A549 (cell line): Measurements from ENCODE around the gene ATP1A3. TPM values are rescaled to one million over a fixed set of nuclear protein-coding genes. Genes with fewer than 3 reads are reported as not detected.

Experiments used
- ATAC-seq, 2 experiments: fragments of 200-7000 bp in 1 of 2; fragments of >200 bp in 1 of 2; cut with Nextera tagmentation in 1 of 2; cut with Tn5 transposase in 1 of 2; 3 replicates each; pipeline versions ENCODE4 v1.8.0 to v1.9.1; 2018 to 2020; ENCODE audit warnings: mild to moderate bottlenecking in 1 of 2, moderate library complexity in 1 of 2
- CTCF ChIA-PET: fragments of 300-600 bp; sonication (Branson Sonifier 250); formaldehyde crosslinking; extraction: SDS; loops from one replicate; lab custom pipeline; 2021; ENCODE audit warnings: antibody characterized with exemption, inconsistent platforms; lab: Yijun Ruan, JAX
- POLR2A ChIA-PET: fragments of 350-600 bp; formaldehyde crosslinking; extraction: SDS; loops from one replicate; lab custom pipeline; 2021; ENCODE audit warnings: antibody characterized with exemption, inconsistent platforms; lab: Yijun Ruan, JAX
- DNase-seq, 2 experiments: peaks; one replicate each; pipeline versions ENCODE4 v3.0.0 to v3.0.0-alpha.2; 2011 to 2016; ENCODE audit warnings: low read depth in 1 of 2, low spot score in 1 of 2
- FAIRE-seq: peaks from 2 replicates; lab custom pipeline; 2011; peaks lifted over from hg19 to GRCh38; lab: Jason Lieb, UNC
- H3K27ac ChIP-seq, 2 experiments: fragments of >200 bp; sonication (Bioruptor Twin); formaldehyde crosslinking; 3 replicates each; pipeline ENCODE4 v1.5.1; 2016 to 2017
- H3K4me1 ChIP-seq: fragments of >200 bp; sonication (Bioruptor Twin); formaldehyde crosslinking; 3 replicates; pipeline ENCODE4 v1.6.1; 2016
- H3K4me2 ChIP-seq: fragments of >200 bp; sonication (Bioruptor Twin); formaldehyde crosslinking; 3 replicates; pipeline ENCODE4 v1.6.1; 2016
- H3K4me3 ChIP-seq: fragments of >200 bp; sonication (Bioruptor Twin); formaldehyde crosslinking; 3 replicates; pipeline ENCODE4 v1.5.1; 2016
- H3K9me3 ChIP-seq: fragments of >200 bp; sonication (Bioruptor Twin); formaldehyde crosslinking; 3 replicates; pipeline ENCODE4 v1.6.1; 2016
- ATOH8 ChIP-seq: fragments of 250-450 bp; sonication (Bioruptor Pico); IDR thresholded peaks from 2 replicates; pipeline ENCODE4 v1.5.0; 2020; ENCODE audit warnings: low read depth, mild to moderate bottlenecking, moderate library complexity
- CHD2 ChIP-seq: fragments of 150-350 bp; IDR thresholded peaks from 2 replicates; pipeline ENCODE4 v1.6.1; 2014; ENCODE audit warnings: low read length; ENCODE audit not compliant: partially characterized antibody
- E2F6 ChIP-seq: IDR thresholded peaks from 2 replicates; pipeline ENCODE4 v1.6.1; 2012; ENCODE audit warnings: low read depth, borderline replicate concordance
- EP300 ChIP-seq, 2 experiments: fragments of >200 bp; sonication (Bioruptor Twin); formaldehyde crosslinking; IDR thresholded peaks; 2 replicates in 1 of 2; 3 replicates in 1 of 2; pipeline ENCODE4 v1.6.1; 2016 to 2017
- FOSL2 ChIP-seq, 2 experiments: fragments of 450-650 bp in 1 of 2; fragments of >200 bp in 1 of 2; sonication (Bioruptor Twin) in 1 of 2; formaldehyde crosslinking; IDR thresholded peaks; 2 replicates each; pipeline versions ENCODE4 v1.5.0 to v1.6.1; 2016 to 2020; ENCODE audit warnings: mild to moderate bottlenecking in 1 of 2, moderate library complexity in 1 of 2
- GATA3 ChIP-seq: IDR thresholded peaks from 2 replicates; pipeline ENCODE4 v1.6.1; 2012; ENCODE audit warnings: borderline replicate concordance
- HDAC2 ChIP-seq: fragments of 200-600 bp; sonication (generic); IDR thresholded peaks from 2 replicates; pipeline ENCODE4 v1.6.1; 2016
- HMGXB4 ChIP-seq: fragments of 250-450 bp; sonication (Bioruptor Pico); IDR thresholded peaks from 2 replicates; pipeline ENCODE4 v1.5.0; 2021; ENCODE audit warnings: mild to moderate bottlenecking, moderate library complexity, borderline replicate concordance
- MYC ChIP-seq: IDR thresholded peaks from 2 replicates; pipeline ENCODE4 v1.6.1; 2012; ENCODE audit warnings: mild to moderate bottlenecking, inconsistent platforms, low read length, improper control_type of control experiment, borderline replicate concordance
- NFE2L2 ChIP-seq: fragments of 150-350 bp; conservative IDR thresholded peaks from 2 replicates; pipeline ENCODE4 v1.6.1; 2014; ENCODE audit warnings: low read length
- NR3C1 ChIP-seq: fragments of >200 bp; sonication (Bioruptor Twin); formaldehyde crosslinking; IDR thresholded peaks from 3 replicates; pipeline ENCODE4 v1.6.1; 2017
- POLR2A ChIP-seq: IDR thresholded peaks from 2 replicates; pipeline ENCODE4 v1.6.1; 2012; ENCODE audit warnings: mild to moderate bottlenecking, low read length
- POLR2AphosphoS2 ChIP-seq: conservative IDR thresholded peaks from 2 replicates; pipeline ENCODE4 v1.6.1; 2012; ENCODE audit warnings: low read length, improper control_type of control experiment, inconsistent platforms
- RARB ChIP-seq: fragments of 250-450 bp; sonication (Bioruptor Pico); IDR thresholded peaks from 2 replicates; pipeline ENCODE4 v1.8.0; 2021; ENCODE audit warnings: mild to moderate bottlenecking, moderate library complexity
- RNF2 ChIP-seq: fragments of 200-600 bp; sonication (generic); IDR thresholded peaks from 2 replicates; pipeline ENCODE4 v1.6.1; 2016; ENCODE audit warnings: low read depth, mild to moderate bottlenecking, antibody characterized with exemption, moderate library complexity, borderline replicate concordance
- TFCP2L1 ChIP-seq: fragments of 250-450 bp; sonication (Bioruptor Pico); IDR thresholded peaks from 2 replicates; pipeline ENCODE4 v1.5.0; 2021; ENCODE audit warnings: mild to moderate bottlenecking
- TP53 ChIP-seq: fragments of 250-450 bp; sonication (Bioruptor Pico); IDR thresholded peaks from 2 replicates; pipeline ENCODE4 v1.5.0; 2021; ENCODE audit warnings: mild to moderate bottlenecking, moderate library complexity
- WGBS: methylation state at CpG from one replicate; pipeline ENCODE4 v1.1.6; 2017; ENCODE audit errors: missing lambda C conversion rate; 5-methylcytosine and 5-hydroxymethylcytosine counted together
- polyA plus RNA-seq, 4 experiments: library from polyadenylated mRNA; depleted of rRNA in 3 of 4; stranded (reverse); fragments of >200 nt; fragmentation: RNase III in 1 of 4; extraction: RNeasy Plus Mini Kit Qiagen cat#74134 plus additional on column Dnase treatment in 1 of 4; gene quantifications; 2 replicates in 3 of 4; 3 replicates in 1 of 4; pipeline ENCODE4 v1.2.3, GENCODE V29; 2011 to 2017
- TF ChIP-seq, protein P1 (sequence below): IDR thresholded peaks from 2 replicates; pipeline ENCODE4 v1.6.1; 2012
- TF ChIP-seq, protein P2 (sequence below): fragments of >200 bp; sonication (Bioruptor Twin); formaldehyde crosslinking; IDR thresholded peaks from 3 replicates; pipeline ENCODE4 v1.6.1; 2016

Gene ATP1A3
- polyA plus RNA-seq, 2 of the 4 experiments (the other 2 are of a cell fraction) = 0.67 to 3.7 TPM

DNA sequence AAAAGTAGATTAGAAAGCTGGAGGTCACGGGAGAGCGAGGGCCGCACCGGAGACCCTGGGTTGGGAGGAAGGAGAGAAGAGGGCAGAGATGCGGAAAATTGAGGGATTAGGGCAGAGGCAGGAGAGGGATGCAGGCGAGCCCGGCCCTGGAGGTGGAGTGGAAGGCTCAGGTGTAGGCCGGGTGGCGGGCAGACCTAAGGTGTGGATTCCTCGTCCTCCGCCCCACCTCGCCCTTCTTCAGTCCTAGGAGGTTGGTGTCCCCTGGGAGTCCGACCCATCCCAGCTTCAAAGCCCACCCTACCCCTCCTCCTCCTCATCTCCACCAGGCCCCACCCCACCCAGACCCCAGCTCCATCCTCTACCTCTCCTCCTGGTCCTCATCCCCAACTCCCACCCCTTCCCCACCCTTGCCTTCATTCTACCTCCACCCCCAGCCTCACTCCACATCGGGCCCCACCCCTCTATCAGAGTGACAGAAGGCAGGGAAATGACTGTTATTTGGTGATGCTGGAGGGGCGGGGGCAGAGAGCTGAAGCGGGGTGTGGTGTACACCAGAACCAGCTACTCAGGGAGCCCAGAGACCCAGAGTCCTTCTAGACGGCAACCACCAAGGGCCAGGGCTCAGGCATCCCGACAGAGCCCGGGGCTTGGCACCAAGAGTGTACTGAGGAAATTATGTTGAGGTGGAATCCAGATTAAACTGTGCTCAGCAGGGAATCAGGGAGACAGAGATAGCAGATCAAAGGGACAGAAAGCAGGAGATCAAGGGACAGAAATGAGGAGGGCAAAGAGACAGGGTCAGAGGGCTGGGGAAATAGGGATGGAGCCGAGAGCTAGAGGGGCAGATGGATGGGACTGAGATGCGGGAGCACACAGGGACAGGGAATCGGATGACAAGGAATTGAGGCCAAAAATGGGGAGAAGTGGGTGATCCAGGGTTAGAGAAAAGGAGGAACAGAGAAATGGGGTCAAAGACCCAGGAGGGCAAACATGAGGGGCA is 72.2 kb downstream of the ATP1A3 start:
- POLR2A ChIA-PET = interaction anchor here (0.6 kb wide), 2 partner anchors 15 to 19 kb away, joined by 3 to 5 read pairs; no protein-coding TSS in a partner anchor
- WGBS = 67% methylated on average over 22 of the region's 22 CpGs
- H3K4me3 ChIP-seq = no peak overlapping the region
- H3K4me2 ChIP-seq = no peak overlapping the region
- DNase-seq (no peak), FAIRE-seq (no peak)
- CTCF ChIA-PET = interaction anchor here (0.6 to 2.1 kb wide), 8 partner anchors 9 to 49 kb away, joined by 3 to 9 read pairs (median 6); no protein-coding TSS in a partner anchor
- H3K9me3 ChIP-seq = no peaks in the 10 kb centered on the region
- no peaks in the 10 kb centered on the region for H3K4me1 ChIP-seq
- H3K27ac ChIP-seq = no peak overlapping the region
- TF ChIP-seq NR3C1 (no peak), TP53 (CRISPR knock-in tag) (no peak), NFE2L2 (no peak), RARB (no peak), ATOH8 (CRISPR knock-in tag) (no peak), TFCP2L1 (CRISPR knock-in tag) (no peak)
- TF ChIP-seq, all 56 proteins: peak for 0
- ATAC-seq = peak in 1 of 2 experiments; percentile 31; a peak in 3 of 6 replicates

- WGBS = 67% methylated on average over 26 of the region's 26 CpGs
- TF ChIP-seq HDAC2 (no peak), E2F6 (no peak), MYC (no peak), CHD2 (no peak), GATA3 (no peak), TFCP2L1 (CRISPR knock-in tag) (no peak), TP53 (CRISPR knock-in tag) (no peak), POLR2AphosphoS2 (no peak), HMGXB4 (CRISPR knock-in tag) (no peak)
- ChIA-PET POLR2A (no interaction called here), CTCF (interaction anchor here (1.1 to 2.1 kb wide), 6 partner anchors 10 to 37 kb away, joined by 3 to 9 read pairs (median 6); no protein-coding TSS in a partner anchor)
- Histone ChIP-seq H3K4me2 (no peak overlapping the region), H3K9me3 (no peaks in the 10 kb centered on the region), H3K4me3 (no peak overlapping the region), H3K27ac (no peak overlapping the region), H3K4me1 (no peaks in the 10 kb centered on the region)
- FAIRE-seq = no peak
- no peak for ATAC-seq
- DNase-seq = no peak
These were observed 73.0 kb downstream of the ATP1A3 start for GRCh38 chr19:41920882-41921576.

- Histone ChIP-seq H3K4me1 (peaks cover 5% of the 10 kb centered on the region), H3K4me2 (no peak overlapping the region), H3K4me3 (no peak overlapping the region), H3K9me3 (no peaks in the 10 kb centered on the region), H3K27ac (no peak overlapping the region)
- ChIA-PET POLR2A (no interaction called here), CTCF (interaction anchor here (0.6 to 1.8 kb wide), 8 partner anchors 8 to 268 kb away, joined by 3 to 10 read pairs (median 4); partner anchors contain the start of genes ERFL and RABAC1)
- no peak for ATAC-seq
- peak; percentile 96 for FAIRE-seq
- WGBS = 91% methylated on average over 33 of the region's 33 CpGs
- DNase-seq = no peak
- no peak for TF ChIP-seq EP300 (IDR thresholded peaks at IDR 0.05)
- TF ChIP-seq GATA3 = no peak
- no peak for TF ChIP-seq RNF2
- TF ChIP-seq POLR2A = no peak
- TF ChIP-seq NFE2L2 = no peak
- no peak for TF ChIP-seq NR3C1
- TF ChIP-seq, protein P1, sequence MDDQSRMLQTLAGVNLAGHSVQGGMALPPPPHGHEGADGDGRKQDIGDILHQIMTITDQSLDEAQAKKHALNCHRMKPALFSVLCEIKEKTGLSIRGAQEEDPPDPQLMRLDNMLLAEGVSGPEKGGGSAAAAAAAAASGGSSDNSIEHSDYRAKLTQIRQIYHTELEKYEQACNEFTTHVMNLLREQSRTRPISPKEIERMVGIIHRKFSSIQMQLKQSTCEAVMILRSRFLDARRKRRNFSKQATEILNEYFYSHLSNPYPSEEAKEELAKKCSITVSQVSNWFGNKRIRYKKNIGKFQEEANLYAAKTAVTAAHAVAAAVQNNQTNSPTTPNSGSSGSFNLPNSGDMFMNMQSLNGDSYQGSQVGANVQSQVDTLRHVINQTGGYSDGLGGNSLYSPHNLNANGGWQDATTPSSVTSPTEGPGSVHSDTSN = no peak
- TF ChIP-seq, protein P2, sequence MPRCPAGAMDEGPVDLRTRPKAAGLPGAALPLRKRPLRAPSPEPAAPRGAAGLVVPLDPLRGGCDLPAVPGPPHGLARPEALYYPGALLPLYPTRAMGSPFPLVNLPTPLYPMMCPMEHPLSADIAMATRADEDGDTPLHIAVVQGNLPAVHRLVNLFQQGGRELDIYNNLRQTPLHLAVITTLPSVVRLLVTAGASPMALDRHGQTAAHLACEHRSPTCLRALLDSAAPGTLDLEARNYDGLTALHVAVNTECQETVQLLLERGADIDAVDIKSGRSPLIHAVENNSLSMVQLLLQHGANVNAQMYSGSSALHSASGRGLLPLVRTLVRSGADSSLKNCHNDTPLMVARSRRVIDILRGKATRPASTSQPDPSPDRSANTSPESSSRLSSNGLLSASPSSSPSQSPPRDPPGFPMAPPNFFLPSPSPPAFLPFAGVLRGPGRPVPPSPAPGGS = no peak
- no peak for TF ChIP-seq FOSL2 (IDR thresholded peaks at IDR 0.05)
- no peak for TF ChIP-seq FOSL2 (CRISPR knock-in tag; IDR thresholded peaks at IDR 0.05)
- no peak for TF ChIP-seq E2F6
These were observed 73.9 kb downstream of the ATP1A3 start for GRCh38 chr19:41919948-41920712.
